Mesenchymal stem cell (in vitro differentiated cells and primary cell): ENCODE data around the gene CYTH4.

ENCODE experiments used
- DNase-seq: peaks from one replicate; pipeline ENCODE4 v3.0.0-alpha.2; 2013
- H2AFZ ChIP-seq: one replicate; pipeline ENCODE4 v1.6.1; 2013; ENCODE audit warnings: low read depth, mild to moderate bottlenecking, control low read depth, inconsistent platforms, low read length, moderate library complexity
- H2AK5ac ChIP-seq: 2 replicates; pipeline ENCODE4 v1.6.1; 2013; ENCODE audit warnings: low read length, moderate library complexity, mild to moderate bottlenecking, inconsistent platforms; ENCODE audit not compliant: severe bottlenecking
- H2BK120ac ChIP-seq: one replicate; pipeline ENCODE4 v1.6.1; 2013; ENCODE audit warnings: low read depth, mild to moderate bottlenecking, inconsistent platforms, low read length, moderate library complexity
- H2BK12ac ChIP-seq, 2 experiments: one replicate each; pipeline ENCODE4 v1.6.1; 2013; ENCODE audit warnings: inconsistent platforms in 2 of 2, low read length in 2 of 2, mild to moderate bottlenecking in 2 of 2, moderate library complexity in 2 of 2, control low read depth in 1 of 2
- H2BK15ac ChIP-seq: one replicate; pipeline ENCODE4 v1.6.1; 2013; ENCODE audit warnings: mild to moderate bottlenecking, low read depth, inconsistent platforms; ENCODE audit not compliant: poor library complexity, severe bottlenecking
- H2BK5ac ChIP-seq: 2 replicates; pipeline ENCODE4 v1.6.1; 2013; ENCODE audit warnings: low read depth, mild to moderate bottlenecking, low read length, control low read depth, inconsistent platforms; ENCODE audit not compliant: poor library complexity, severe bottlenecking
- H3K14ac ChIP-seq, 2 experiments: one replicate each; pipeline ENCODE4 v1.6.1; 2013; ENCODE audit warnings: inconsistent platforms in 2 of 2, low read length in 2 of 2, control low read depth in 1 of 2, mild to moderate bottlenecking in 1 of 2, moderate library complexity in 1 of 2
- H3K18ac ChIP-seq, 2 experiments: one replicate each; pipeline ENCODE4 v1.6.1; 2013; ENCODE audit warnings: inconsistent platforms in 2 of 2, low read length in 2 of 2, control low read depth in 1 of 2, low read depth in 1 of 2, mild to moderate bottlenecking in 1 of 2
- H3K23ac ChIP-seq, 2 experiments: one replicate each; pipeline ENCODE4 v1.6.1; 2013; ENCODE audit warnings: inconsistent platforms in 2 of 2, low read length in 2 of 2, mild to moderate bottlenecking in 2 of 2, moderate library complexity in 2 of 2, control low read depth in 1 of 2
- H3K27ac ChIP-seq: 2 replicates; pipeline ENCODE4 v1.5.1; 2013; ENCODE audit warnings: mild to moderate bottlenecking, moderate library complexity, low read length, control low read depth, inconsistent platforms; ENCODE audit not compliant: poor library complexity, severe bottlenecking
- H3K27me3 ChIP-seq, 2 experiments: 2 replicates each; pipeline versions ENCODE4 v1.6.1 to v1.7.0; 2013; ENCODE audit warnings: low read length in 2 of 2, mild to moderate bottlenecking in 2 of 2, moderate library complexity in 2 of 2, control low read depth in 1 of 2, inconsistent platforms in 1 of 2; ENCODE audit not compliant: control insufficient read depth in 1 of 2, insufficient read depth in 1 of 2
- H3K36me3 ChIP-seq, 2 experiments: 2 replicates each; pipeline versions ENCODE4 v1.6.1 to v1.7.0; 2013; ENCODE audit warnings: low read length in 2 of 2, control low read depth in 1 of 2, inconsistent platforms in 1 of 2, low read depth in 1 of 2, mild to moderate bottlenecking in 1 of 2; ENCODE audit not compliant: insufficient read depth in 2 of 2, control insufficient read depth in 1 of 2
- H3K4ac ChIP-seq, 2 experiments: one replicate each; pipeline ENCODE4 v1.6.1; 2013; ENCODE audit warnings: inconsistent platforms in 2 of 2, low read length in 2 of 2, mild to moderate bottlenecking in 2 of 2, moderate library complexity in 2 of 2, control low read depth in 1 of 2, low read depth in 1 of 2
- H3K4me1 ChIP-seq: 2 replicates; pipeline ENCODE4 v1.6.1; 2013; ENCODE audit warnings: low read depth, low read length, control low read depth; ENCODE audit not compliant: control insufficient read depth, insufficient read depth
- H3K4me2 ChIP-seq: 2 replicates; pipeline ENCODE4 v1.6.1; 2013; ENCODE audit warnings: low read length, mild to moderate bottlenecking, inconsistent platforms; ENCODE audit not compliant: poor library complexity, severe bottlenecking
- H3K4me3 ChIP-seq, 2 experiments: 2 replicates each; pipeline versions ENCODE4 v1.5.1 to v1.7.0; 2013; ENCODE audit warnings: low read length in 2 of 2, mild to moderate bottlenecking in 2 of 2, control low read depth in 1 of 2, low read depth in 1 of 2; ENCODE audit not compliant: insufficient read depth in 1 of 2
- H3K79me1 ChIP-seq: replicated peaks from 2 replicates; pipeline ENCODE4 v1.6.1; 2013; ENCODE audit warnings: mild to moderate bottlenecking, control low read depth, low read length, inconsistent platforms; ENCODE audit not compliant: poor library complexity, severe bottlenecking
- H3K9ac ChIP-seq: 2 replicates; pipeline ENCODE4 v1.7.0; 2013; ENCODE audit warnings: mild to moderate bottlenecking, low read length, moderate library complexity
- H3K9me3 ChIP-seq: 2 replicates; pipeline ENCODE4 v1.7.0; 2013; ENCODE audit warnings: mild to moderate bottlenecking, low read length; ENCODE audit not compliant: control insufficient read depth
- H4K8ac ChIP-seq: one replicate; pipeline ENCODE4 v1.6.1; 2013; ENCODE audit warnings: inconsistent platforms, mild to moderate bottlenecking, low read length, moderate library complexity
- H4K91ac ChIP-seq: one replicate; pipeline ENCODE4 v1.6.1; 2013; ENCODE audit warnings: mild to moderate bottlenecking, low read length, inconsistent platforms
- WGBS: methylation state at CpG from one replicate; pipeline ENCODE4 v1.1.7; 2013; ENCODE audit warnings: mixed read lengths; 5-methylcytosine and 5-hydroxymethylcytosine counted together

The CYTH4 gene

DNA sequence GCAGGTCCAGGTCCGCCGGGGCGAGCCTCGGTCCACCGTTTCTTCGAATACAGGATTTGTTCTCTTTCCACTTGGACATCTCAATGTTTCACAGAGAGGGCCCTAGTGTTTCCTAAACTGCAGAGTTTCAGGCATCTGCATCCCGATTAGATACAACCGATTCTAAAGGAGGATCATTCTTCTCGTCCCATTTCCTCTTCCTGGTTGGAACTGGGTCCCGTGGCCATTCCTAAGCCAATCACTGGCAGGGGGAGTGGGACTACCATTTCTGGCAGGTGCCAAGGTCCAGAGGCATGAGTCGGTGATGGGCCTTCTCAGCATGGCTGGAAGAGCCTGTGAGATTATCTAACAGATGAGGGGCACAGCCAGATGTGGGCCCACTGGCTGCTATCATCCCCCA is 76.1 kb downstream of the CYTH4 start:
- 91% methylated on average over 11 of the region's 11 CpGs for WGBS
- Histone ChIP-seq H2AK5ac (peak overlapping the region; percentile 1), H2BK15ac (no peak overlapping the region), H3K9me3 (no peaks in the 10 kb centered on the region), H4K8ac (no peak overlapping the region), H3K18ac (no peak overlapping the region), H2BK12ac (no peak overlapping the region), H2BK5ac (no peak overlapping the region), H3K4ac (no peak overlapping the region), H3K14ac (no peak overlapping the region), H3K4me2 (no peak overlapping the region), H3K9ac (no peak overlapping the region), H3K79me1 (no peaks in the 10 kb centered on the region), H2AFZ (no peak overlapping the region), H4K91ac (no peak overlapping the region), H2BK120ac (no peak overlapping the region), H3K4me1 (peaks cover 29% of the 10 kb centered on the region), H3K27me3 (peaks cover 0 to 95% of the 10 kb centered on the region in 2 experiments), H3K27ac (no peak overlapping the region), H3K36me3 (peaks cover 0 to 10% of the 10 kb centered on the region in 2 experiments), H3K4me3 (no peak overlapping the region), H3K23ac (no peak overlapping the region)
- DNase-seq: no peak

- Histone ChIP-seq H2AK5ac (no peak overlapping the region), H3K23ac (no peak overlapping the region), H2BK5ac (no peak overlapping the region), H3K27ac (no peak overlapping the region), H3K4me3 (no peak overlapping the region), H4K91ac (no peak overlapping the region), H3K18ac (no peak overlapping the region), H2BK15ac (no peak overlapping the region), H3K14ac (no peak overlapping the region), H3K9me3 (no peaks in the 10 kb centered on the region), H3K9ac (no peak overlapping the region), H3K4ac (no peak overlapping the region), H3K36me3 (peaks cover 0 to 15% of the 10 kb centered on the region in 2 experiments), H2BK12ac (no peak overlapping the region), H2BK120ac (no peak overlapping the region), H3K79me1 (peaks cover 2% of the 10 kb centered on the region), H4K8ac (no peak overlapping the region), H3K4me1 (peaks cover 31% of the 10 kb centered on the region), H3K4me2 (no peak overlapping the region), H2AFZ (no peak overlapping the region), H3K27me3 (peaks cover 0 to 95% of the 10 kb centered on the region in 2 experiments)
- 64% methylated on average over 8 of the region's 8 CpGs for WGBS
- DNase-seq: no peak
Measured at GRCh38 chr22:37358917-37359316, 76.6 kb downstream of the CYTH4 start.

- H3K23ac ChIP-seq: no peak overlapping the region
- H4K91ac ChIP-seq: no peak overlapping the region
- WGBS: 57% methylated on average over 3 of the region's 3 CpGs
- no peak overlapping the region for H3K4me3 ChIP-seq
- no peak overlapping the region for H2BK15ac ChIP-seq
- no peak overlapping the region for H3K18ac ChIP-seq
- peak overlapping the region in 1 of 2 experiments; percentile 82 for H3K14ac ChIP-seq
- H3K4me1 ChIP-seq: peaks cover 31% of the 10 kb centered on the region
- peaks cover 0 to 31% of the 10 kb centered on the region in 2 experiments for H3K36me3 ChIP-seq
- no peak overlapping the region for H2BK120ac ChIP-seq
- no peak overlapping the region for H2BK12ac ChIP-seq
- H3K4me2 ChIP-seq: no peak overlapping the region
- H2AFZ ChIP-seq: no peak overlapping the region
- peaks cover 2% of the 10 kb centered on the region for H3K79me1 ChIP-seq
- no peak overlapping the region for H3K9ac ChIP-seq
- peaks cover 0 to 91% of the 10 kb centered on the region in 2 experiments for H3K27me3 ChIP-seq
- no peak overlapping the region for H2BK5ac ChIP-seq
- H2AK5ac ChIP-seq: peak overlapping the region; percentile 17
- H3K4ac ChIP-seq: no peak overlapping the region
- no peak for DNase-seq
- H3K27ac ChIP-seq: no peak overlapping the region
- no peak overlapping the region for H4K8ac ChIP-seq
- no peaks in the 10 kb centered on the region for H3K9me3 ChIP-seq
Measured at GRCh38 chr22:37362621-37363020, 80.3 kb downstream of the CYTH4 start.

DNA sequence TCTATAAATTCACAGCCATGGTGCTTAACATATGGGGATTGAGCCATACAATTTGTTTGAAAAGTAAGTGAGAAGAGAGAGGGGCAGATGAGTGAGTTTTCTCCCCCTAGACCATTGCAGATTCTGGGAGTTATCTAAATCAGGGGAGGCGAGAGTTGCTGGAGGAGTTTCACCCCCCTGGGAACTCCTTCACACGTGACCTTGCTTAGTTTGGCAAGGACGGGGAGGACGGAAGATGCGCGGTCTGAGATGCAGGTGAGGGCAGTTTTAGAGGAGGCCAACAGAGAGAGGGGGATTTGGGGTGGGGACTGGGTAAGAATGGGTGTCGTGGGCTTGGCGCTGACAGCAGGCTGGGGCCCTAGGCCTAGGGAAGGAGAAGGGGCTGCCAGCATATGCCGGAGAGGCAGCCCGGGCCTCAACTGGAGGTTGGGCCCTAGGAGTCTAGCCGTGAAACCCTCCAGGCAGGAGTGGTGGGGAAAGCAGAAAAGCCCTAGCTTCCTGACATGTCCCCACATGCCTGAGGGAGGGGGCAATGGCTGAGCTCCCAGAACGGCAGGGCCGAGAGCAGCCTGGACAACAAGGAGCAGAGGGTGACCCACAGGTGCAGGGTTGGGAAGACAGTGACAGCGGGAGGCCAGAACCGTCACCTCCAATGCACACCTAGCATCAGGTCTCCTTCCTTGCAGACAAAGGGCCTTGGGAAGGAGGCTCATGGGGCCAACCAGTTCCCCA is 81.1 kb downstream of the CYTH4 start:
- Histone ChIP-seq H2BK12ac (no peak overlapping the region), H3K9me3 (no peaks in the 10 kb centered on the region), H2AFZ (no peak overlapping the region), H2BK15ac (no peak overlapping the region), H3K36me3 (peaks cover 0 to 33% of the 10 kb centered on the region in 2 experiments), H2AK5ac (peak overlapping the region; percentile 23), H3K27ac (no peak overlapping the region), H3K14ac (peak overlapping the region in 1 of 2 experiments; percentile 48), H3K18ac (peak overlapping the region; percentile 24 to 37), H3K27me3 (peaks cover 0 to 85% of the 10 kb centered on the region in 2 experiments), H3K9ac (no peak overlapping the region), H2BK120ac (no peak overlapping the region), H2BK5ac (no peak overlapping the region), H4K8ac (peak overlapping the region; percentile 56), H3K4me3 (no peak overlapping the region), H3K79me1 (peaks cover 2% of the 10 kb centered on the region), H3K4me1 (peaks cover 33% of the 10 kb centered on the region), H3K4me2 (no peak overlapping the region), H3K23ac (no peak overlapping the region), H3K4ac (no peak overlapping the region), H4K91ac (peak overlapping the region; percentile 52)
- no peak for DNase-seq
- 91% methylated on average over 15 of the region's 15 CpGs for WGBS
